IPS-18a (cell line): Measurements from ENCODE around the gene VAMP2.

ENCODE experiments used
- H3K27ac ChIP-seq: one replicate; pipeline ENCODE4 v1.5.1; 2013; ENCODE audit warnings: low read length
- H3K27me3 ChIP-seq: one replicate; pipeline ENCODE4 v1.6.1; 2013; ENCODE audit warnings: mild to moderate bottlenecking, low read length; ENCODE audit not compliant: control insufficient read depth, insufficient read depth
- H3K36me3 ChIP-seq: one replicate; pipeline ENCODE4 v1.6.1; 2013; ENCODE audit warnings: low read depth, low read length; ENCODE audit not compliant: control insufficient read depth
- H3K4me1 ChIP-seq: one replicate; pipeline ENCODE4 v1.6.1; 2013; ENCODE audit warnings: low read depth, low read length; ENCODE audit not compliant: control insufficient read depth
- H3K4me3 ChIP-seq: one replicate; pipeline ENCODE4 v1.5.1; 2013; ENCODE audit warnings: low read length
- H3K9ac ChIP-seq: one replicate; pipeline ENCODE4 v1.6.1; 2013; ENCODE audit warnings: mild to moderate bottlenecking, low read length, moderate library complexity
- H3K9me3 ChIP-seq: one replicate; pipeline ENCODE4 v1.6.1; 2013; ENCODE audit warnings: low read depth, low read length; ENCODE audit not compliant: control insufficient read depth

The VAMP2 gene

GRCh38 chr17:8152112-8152775 is 10.5 kb downstream of the VAMP2 start, which contains the start of gene PER1:
Gene PER1, minus strand, starts transcription at chr17:8152404. Its CDS starts 1,698 bp downstream, at chr17:8150706.
- Histone ChIP-seq H3K27ac (peak within 1 kb of the TSS; percentile 37), H3K4me3 (peak within 1 kb of the TSS; percentile 91), H3K9me3 (no peaks in the 10 kb centered on the region), H3K9ac (peak within 1 kb of the TSS; percentile 72), H3K27me3 (no peaks in the 10 kb centered on the region), H3K36me3 (peaks cover 23% of the 10 kb centered on the region), H3K4me1 (peaks cover 38% of the 10 kb centered on the region)

GRCh38 chr17:8151641-8152111 is 11.1 kb downstream of the VAMP2 start:
- Histone ChIP-seq H3K9ac (peak overlapping the region; percentile 72), H3K27ac (peak overlapping the region; percentile 31), H3K9me3 (no peaks in the 10 kb centered on the region), H3K27me3 (no peaks in the 10 kb centered on the region), H3K4me3 (peak overlapping the region; percentile 91), H3K4me1 (peaks cover 36% of the 10 kb centered on the region), H3K36me3 (peaks cover 29% of the 10 kb centered on the region)

GRCh38 chr17:8151120-8151640 is 11.6 kb downstream of the VAMP2 start:
- Histone ChIP-seq H3K27ac (peak overlapping the region; percentile 31), H3K4me3 (peak overlapping the region; percentile 91), H3K9me3 (no peaks in the 10 kb centered on the region), H3K36me3 (peaks cover 34% of the 10 kb centered on the region), H3K27me3 (no peaks in the 10 kb centered on the region), H3K9ac (peak overlapping the region; percentile 72), H3K4me1 (peaks cover 36% of the 10 kb centered on the region)

- no peak overlapping the region for H3K27ac ChIP-seq
- peak overlapping the region; percentile 72 for H3K9ac ChIP-seq
- peaks cover 31% of the 10 kb centered on the region for H3K4me1 ChIP-seq
- H3K4me3 ChIP-seq = peak overlapping the region; percentile 91
- H3K9me3 ChIP-seq = no peaks in the 10 kb centered on the region
- H3K27me3 ChIP-seq = no peaks in the 10 kb centered on the region
- H3K36me3 ChIP-seq = peaks cover 41% of the 10 kb centered on the region
These were observed 12.3 kb downstream of the VAMP2 start for GRCh38 chr17:8150194-8151119.

- no peaks in the 10 kb centered on the region for H3K9me3 ChIP-seq
- H3K4me1 ChIP-seq = peaks cover 23% of the 10 kb centered on the region
- H3K27me3 ChIP-seq = no peaks in the 10 kb centered on the region
- H3K27ac ChIP-seq = no peak overlapping the region
- no peak overlapping the region for H3K4me3 ChIP-seq
- peaks cover 42% of the 10 kb centered on the region for H3K36me3 ChIP-seq
- no peak overlapping the region for H3K9ac ChIP-seq
These were observed 13.1 kb downstream of the VAMP2 start for GRCh38 chr17:8149419-8150193.

GRCh38 chr17:8148560-8148959 is 14.2 kb downstream of the VAMP2 start:
- Histone ChIP-seq H3K36me3 (peaks cover 49% of the 10 kb centered on the region), H3K9ac (no peak overlapping the region), H3K4me1 (peaks cover 14% of the 10 kb centered on the region), H3K27ac (no peak overlapping the region), H3K27me3 (no peaks in the 10 kb centered on the region), H3K9me3 (no peaks in the 10 kb centered on the region), H3K4me3 (no peak overlapping the region)

GRCh38 chr17:8147805-8148404 is 14.8 kb downstream of the VAMP2 start:
- Histone ChIP-seq H3K27me3 (no peaks in the 10 kb centered on the region), H3K4me1 (peaks cover 11% of the 10 kb centered on the region), H3K9me3 (no peaks in the 10 kb centered on the region), H3K4me3 (no peak overlapping the region), H3K27ac (no peak overlapping the region), H3K36me3 (peaks cover 49% of the 10 kb centered on the region), H3K9ac (no peak overlapping the region)

- no peaks in the 10 kb centered on the region for H3K9me3 ChIP-seq
- H3K27ac ChIP-seq = no peak overlapping the region
- peaks cover 5% of the 10 kb centered on the region for H3K4me1 ChIP-seq
- no peaks in the 10 kb centered on the region for H3K27me3 ChIP-seq
- H3K4me3 ChIP-seq = no peak overlapping the region
- no peak overlapping the region for H3K9ac ChIP-seq
- peaks cover 49% of the 10 kb centered on the region for H3K36me3 ChIP-seq
These were observed 15.5 kb downstream of the VAMP2 start for GRCh38 chr17:8147141-8147804.

GRCh38 chr17:8146381-8147140 is 16.2 kb downstream of the VAMP2 start:
- peaks cover 5% of the 10 kb centered on the region for H3K4me1 ChIP-seq
- H3K27me3 ChIP-seq = no peaks in the 10 kb centered on the region
- no peak overlapping the region for H3K9ac ChIP-seq
- H3K4me3 ChIP-seq = no peak overlapping the region
- H3K9me3 ChIP-seq = no peaks in the 10 kb centered on the region
- H3K36me3 ChIP-seq = peaks cover 55% of the 10 kb centered on the region
- no peak overlapping the region for H3K27ac ChIP-seq

- no peaks in the 10 kb centered on the region for H3K27me3 ChIP-seq
- H3K36me3 ChIP-seq = peaks cover 63% of the 10 kb centered on the region
- no peak overlapping the region for H3K4me3 ChIP-seq
- H3K9ac ChIP-seq = no peak overlapping the region
- H3K9me3 ChIP-seq = no peaks in the 10 kb centered on the region
- H3K27ac ChIP-seq = no peak overlapping the region
- peaks cover 3% of the 10 kb centered on the region for H3K4me1 ChIP-seq
These were observed 16.9 kb downstream of the VAMP2 start for GRCh38 chr17:8145811-8146210.
